Measurements from ENCODE around the gene ANO7.

DNA sequence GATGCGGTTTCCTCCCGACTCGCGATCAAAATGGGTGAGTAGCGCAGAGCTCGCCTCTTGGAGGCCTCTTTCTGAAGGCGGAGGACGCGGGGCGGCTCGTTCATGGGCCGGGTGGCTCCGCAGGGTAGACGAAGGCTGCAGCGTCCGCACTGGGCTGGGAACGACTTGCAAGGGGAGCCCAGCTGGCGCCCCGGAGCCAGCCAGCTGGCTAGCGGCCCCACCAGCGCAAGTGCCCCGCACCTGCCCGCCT lies 38.9 kb upstream of the ANO7 start:
- TF ChIP-seq, protein P1, sequence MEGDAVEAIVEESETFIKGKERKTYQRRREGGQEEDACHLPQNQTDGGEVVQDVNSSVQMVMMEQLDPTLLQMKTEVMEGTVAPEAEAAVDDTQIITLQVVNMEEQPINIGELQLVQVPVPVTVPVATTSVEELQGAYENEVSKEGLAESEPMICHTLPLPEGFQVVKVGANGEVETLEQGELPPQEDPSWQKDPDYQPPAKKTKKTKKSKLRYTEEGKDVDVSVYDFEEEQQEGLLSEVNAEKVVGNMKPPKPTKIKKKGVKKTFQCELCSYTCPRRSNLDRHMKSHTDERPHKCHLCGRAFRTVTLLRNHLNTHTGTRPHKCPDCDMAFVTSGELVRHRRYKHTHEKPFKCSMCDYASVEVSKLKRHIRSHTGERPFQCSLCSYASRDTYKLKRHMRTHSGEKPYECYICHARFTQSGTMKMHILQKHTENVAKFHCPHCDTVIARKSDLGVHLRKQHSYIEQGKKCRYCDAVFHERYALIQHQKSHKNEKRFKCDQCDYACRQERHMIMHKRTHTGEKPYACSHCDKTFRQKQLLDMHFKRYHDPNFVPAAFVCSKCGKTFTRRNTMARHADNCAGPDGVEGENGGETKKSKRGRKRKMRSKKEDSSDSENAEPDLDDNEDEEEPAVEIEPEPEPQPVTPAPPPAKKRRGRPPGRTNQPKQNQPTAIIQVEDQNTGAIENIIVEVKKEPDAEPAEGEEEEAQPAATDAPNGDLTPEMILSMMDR (IDR thresholded peaks at IDR 0.05; ENCODE audit: low read depth, low read length, poor library complexity, severe bottlenecking) = no peak
- TF ChIP-seq EZH2phosphoT487 (IDR thresholded peaks at IDR 0.05; ENCODE audit: borderline replicate concordance, low read length) = no peak

Data from DOHH2 (cell line).